Lower lobe of right lung (tissue), 2 donors: ENCODE data around the gene WNT7B. TPM values are rescaled to one million over a fixed set of nuclear protein-coding genes. Genes with fewer than 3 reads are reported as not detected.
A peak's percentile ranks its signal among the peaks of the same experiment; 100 is the strongest.

Experiments used
- ATAC-seq, 2 donors: fragments of 200-7000 bp; cut with Tn5 transposase; one replicate each; pipeline ENCODE4 v1.9.1; 2020 to 2022; ENCODE audit warnings: mild to moderate bottlenecking in 2 of 2, moderate library complexity in 2 of 2
- DNase-seq: peaks from one replicate; pipeline ENCODE4 v3.0.0-alpha.2; 2020
- H3K27ac ChIP-seq: fragments of 200-600 bp; one replicate; pipeline ENCODE4 v1.8.0; 2022
- H3K27me3 ChIP-seq: fragments of 200-600 bp; one replicate; pipeline ENCODE4 v1.8.0; 2022; ENCODE audit warnings: low read depth
- H3K36me3 ChIP-seq: fragments of 200-600 bp; one replicate; pipeline ENCODE4 v1.8.0; 2022; ENCODE audit warnings: mild to moderate bottlenecking
- H3K4me1 ChIP-seq: fragments of 200-600 bp; one replicate; pipeline ENCODE4 v1.8.0; 2022
- H3K4me3 ChIP-seq: fragments of 200-600 bp; one replicate; pipeline ENCODE4 v1.8.0; 2022; ENCODE audit warnings: mild to moderate bottlenecking
- H3K9me3 ChIP-seq: fragments of 200-600 bp; one replicate; pipeline ENCODE4 v1.8.0; 2022
- intact Hi-C: fragments of 100-400 bp; cut with DNase I; formaldehyde crosslinking; loops from one replicate; pipeline ENCODE4 v1.11.0; 2022
- total RNA-seq: library from RNA; stranded (reverse); fragmentation: NEBNext Ultra II Directional; extraction: Animal tissue kit (Norgen Biotek cat#: 25700); gene quantifications from one replicate; pipeline ENCODE4 v1.2.1, GENCODE V29; 2021
- TF ChIP-seq, protein P1 (sequence below): fragments of 200-600 bp; IDR thresholded peaks from one replicate; pipeline ENCODE4 v1.8.0; 2022; ENCODE audit warnings: antibody characterized with exemption, mild to moderate bottlenecking
- donor health status: DM: no; HTN: yes; CAD: no; lungs with severe emphysema.

WNT7B gene
- total RNA-seq, 1 donor from 2014 or later = 6.3 TPM

DNA sequence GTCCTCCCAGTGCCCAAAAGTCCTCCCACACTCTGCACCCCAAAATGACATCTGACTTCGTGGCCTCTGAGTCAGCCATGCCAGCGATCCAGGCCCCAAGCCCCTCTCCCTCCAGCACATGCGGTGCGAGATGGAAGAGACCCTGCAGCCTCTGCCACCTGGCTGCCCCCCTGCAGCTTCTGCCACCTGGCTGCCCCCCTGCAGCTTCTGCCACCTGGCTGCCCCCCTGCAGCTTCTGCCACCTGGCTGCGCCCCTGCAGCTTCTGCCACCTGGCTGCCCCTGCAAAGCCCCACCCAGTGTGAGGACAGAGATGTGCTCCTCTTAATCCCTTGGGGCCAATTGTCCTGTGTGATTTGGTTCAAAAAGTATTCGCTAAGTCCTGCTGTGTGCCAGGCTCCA is 68.0 kb downstream of the WNT7B start:
- Histone ChIP-seq H3K4me1 (peaks cover 26% of the 10 kb centered on the region), H3K27me3 (peaks cover 11% of the 10 kb centered on the region), H3K9me3 (no peaks in the 10 kb centered on the region), H3K4me3 (no peak overlapping the region), H3K27ac (no peak overlapping the region), H3K36me3 (no peaks in the 10 kb centered on the region)
- no peak for ATAC-seq
- intact Hi-C loops = no loop called here
- TF ChIP-seq, protein P1, sequence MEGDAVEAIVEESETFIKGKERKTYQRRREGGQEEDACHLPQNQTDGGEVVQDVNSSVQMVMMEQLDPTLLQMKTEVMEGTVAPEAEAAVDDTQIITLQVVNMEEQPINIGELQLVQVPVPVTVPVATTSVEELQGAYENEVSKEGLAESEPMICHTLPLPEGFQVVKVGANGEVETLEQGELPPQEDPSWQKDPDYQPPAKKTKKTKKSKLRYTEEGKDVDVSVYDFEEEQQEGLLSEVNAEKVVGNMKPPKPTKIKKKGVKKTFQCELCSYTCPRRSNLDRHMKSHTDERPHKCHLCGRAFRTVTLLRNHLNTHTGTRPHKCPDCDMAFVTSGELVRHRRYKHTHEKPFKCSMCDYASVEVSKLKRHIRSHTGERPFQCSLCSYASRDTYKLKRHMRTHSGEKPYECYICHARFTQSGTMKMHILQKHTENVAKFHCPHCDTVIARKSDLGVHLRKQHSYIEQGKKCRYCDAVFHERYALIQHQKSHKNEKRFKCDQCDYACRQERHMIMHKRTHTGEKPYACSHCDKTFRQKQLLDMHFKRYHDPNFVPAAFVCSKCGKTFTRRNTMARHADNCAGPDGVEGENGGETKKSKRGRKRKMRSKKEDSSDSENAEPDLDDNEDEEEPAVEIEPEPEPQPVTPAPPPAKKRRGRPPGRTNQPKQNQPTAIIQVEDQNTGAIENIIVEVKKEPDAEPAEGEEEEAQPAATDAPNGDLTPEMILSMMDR = no peak
- DNase-seq = no peak

DNA sequence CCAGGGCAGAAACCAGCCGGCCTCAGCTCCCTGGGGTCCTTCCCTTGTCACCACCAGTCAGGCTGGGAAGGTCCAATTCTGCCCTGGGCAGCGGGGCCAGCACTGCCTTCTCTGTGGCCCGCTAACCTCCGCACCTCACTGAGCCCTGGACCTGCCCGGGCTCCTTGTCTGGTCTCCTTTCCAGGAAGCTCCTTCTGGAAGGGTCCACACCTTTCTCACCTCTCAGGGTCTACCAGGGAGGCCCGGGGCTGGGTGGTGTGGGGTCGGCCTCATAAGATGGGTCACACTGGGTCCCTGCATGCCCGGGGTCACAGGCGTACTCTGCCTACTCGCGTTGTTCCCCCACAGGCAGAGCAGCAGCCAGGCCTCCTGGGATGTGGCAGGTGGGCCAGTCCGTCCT is 69.0 kb downstream of the WNT7B start:
- H3K36me3 ChIP-seq = no peaks in the 10 kb centered on the region
- ATAC-seq (no peak), DNase-seq (no peak)
- peaks cover 33% of the 10 kb centered on the region for H3K4me1 ChIP-seq
- intact Hi-C loops = no loop called here
- H3K27ac ChIP-seq = no peak overlapping the region
- peaks cover 13% of the 10 kb centered on the region for H3K27me3 ChIP-seq
- TF ChIP-seq, protein P1 = no peak
- H3K9me3 ChIP-seq = no peaks in the 10 kb centered on the region
- H3K4me3 ChIP-seq = no peak overlapping the region

DNA sequence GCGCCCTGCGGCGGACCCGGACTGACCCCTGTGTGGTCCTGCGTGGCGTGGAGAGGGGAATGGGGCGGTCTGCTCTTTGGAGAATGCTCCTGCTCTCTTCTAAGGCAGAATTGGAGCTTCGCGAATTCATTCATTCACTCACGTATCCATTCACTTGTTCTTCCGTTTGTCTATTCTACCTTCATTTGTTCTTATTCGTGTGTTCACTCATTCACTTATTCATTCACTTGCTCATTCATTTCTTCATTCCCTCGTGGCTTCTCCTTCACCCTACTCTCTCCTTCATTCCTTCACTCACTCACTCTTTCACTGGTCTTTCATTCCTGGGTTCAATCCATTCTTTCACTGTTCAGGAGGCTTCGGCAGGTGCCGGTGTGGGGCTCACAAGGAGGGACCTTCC is 69.6 kb downstream of the WNT7B start:
- ATAC-seq = no peak
- H3K36me3 ChIP-seq = no peaks in the 10 kb centered on the region
- intact Hi-C loops = no loop called here
- H3K4me3 ChIP-seq = no peak overlapping the region
- no peak for DNase-seq
- peaks cover 29% of the 10 kb centered on the region for H3K4me1 ChIP-seq
- H3K9me3 ChIP-seq = no peaks in the 10 kb centered on the region
- TF ChIP-seq, protein P1 = no peak
- no peak overlapping the region for H3K27ac ChIP-seq
- H3K27me3 ChIP-seq = peaks cover 13% of the 10 kb centered on the region

DNA sequence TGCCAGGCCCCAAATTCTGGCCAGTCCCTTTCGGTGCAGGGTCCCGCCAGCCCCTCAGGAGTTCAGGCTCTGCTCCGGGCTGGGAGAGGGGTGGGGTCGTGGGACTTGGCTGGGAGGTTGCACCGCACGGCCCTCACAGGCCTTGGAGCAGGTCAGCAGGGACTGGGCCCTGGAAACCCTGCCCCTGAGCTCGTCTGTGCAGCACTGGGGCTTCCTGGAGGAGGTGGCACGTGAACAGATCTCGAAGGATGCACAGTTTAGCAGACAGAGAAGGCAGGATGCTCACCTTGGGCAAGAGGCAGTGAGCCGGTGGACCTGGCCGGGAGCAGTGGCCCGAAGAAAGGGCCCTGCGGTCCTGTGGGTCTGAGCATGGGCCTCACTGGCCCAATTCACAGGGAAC is 70.0 kb downstream of the WNT7B start:
- TF ChIP-seq, protein P1 = no peak
- H3K4me3 ChIP-seq = no peak overlapping the region
- no peak for DNase-seq
- intact Hi-C loops = no loop called here
- no peak for ATAC-seq
- no peaks in the 10 kb centered on the region for H3K36me3 ChIP-seq
- H3K27me3 ChIP-seq = peaks cover 13% of the 10 kb centered on the region
- H3K9me3 ChIP-seq = no peaks in the 10 kb centered on the region
- H3K4me1 ChIP-seq = peaks cover 25% of the 10 kb centered on the region
- H3K27ac ChIP-seq = no peak overlapping the region

DNA sequence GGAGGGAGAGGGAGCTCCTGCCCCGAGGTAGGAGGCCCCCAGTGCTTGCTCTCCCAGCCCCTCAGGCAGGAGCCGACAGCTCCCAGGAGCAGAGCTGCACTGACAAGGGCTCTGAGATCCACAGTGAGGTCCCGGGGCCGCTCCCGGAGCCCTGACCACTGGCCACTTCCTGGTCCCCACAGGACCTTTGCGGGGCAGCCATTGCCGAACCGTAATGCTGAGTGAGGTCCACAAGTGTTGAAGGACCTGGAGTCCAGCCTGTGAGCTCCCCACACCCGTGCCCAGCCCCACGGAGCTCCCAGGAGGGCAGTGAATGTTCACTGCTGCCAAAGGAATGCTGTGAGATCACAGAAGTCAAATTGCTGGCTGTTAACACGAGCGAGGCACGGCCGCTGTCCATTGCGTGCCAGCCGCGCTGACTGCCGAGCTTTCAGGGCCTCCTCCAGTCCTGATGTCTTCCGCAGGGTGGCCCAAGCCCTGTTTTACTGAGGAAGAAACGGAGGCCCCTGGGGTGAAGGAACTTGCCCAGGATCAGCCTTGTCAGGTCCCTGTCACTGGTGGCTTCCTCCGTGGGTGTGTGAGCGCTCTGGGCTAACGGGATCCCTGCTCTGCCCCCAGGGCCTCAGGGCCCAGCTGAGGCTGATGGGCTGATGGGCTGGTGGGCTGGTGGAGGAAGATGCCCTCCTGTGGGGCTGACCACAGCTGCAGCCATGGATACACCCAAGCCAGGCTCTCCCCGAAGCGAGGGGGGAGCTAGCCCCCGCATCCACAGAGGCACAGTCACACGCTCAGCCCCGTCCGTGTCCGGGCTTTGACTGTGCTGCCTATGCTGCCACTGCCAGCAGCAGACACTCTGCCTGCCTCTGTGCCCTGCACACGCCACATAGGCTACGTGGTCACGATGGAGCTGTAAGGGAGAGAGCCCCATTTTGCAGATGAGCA is 70.8 kb downstream of the WNT7B start:
- DNase-seq (no peak), ATAC-seq (peak; percentile 4 to 20)
- no peak overlapping the region for H3K4me3 ChIP-seq
- TF ChIP-seq, protein P1 = no peak
- H3K27me3 ChIP-seq = peaks cover 13% of the 10 kb centered on the region
- peaks cover 20% of the 10 kb centered on the region for H3K4me1 ChIP-seq
- H3K27ac ChIP-seq = peak overlapping the region; percentile 2
- intact Hi-C loops = no loop called here
- no peaks in the 10 kb centered on the region for H3K36me3 ChIP-seq
- H3K9me3 ChIP-seq = no peaks in the 10 kb centered on the region
